Endodermal cell (in vitro differentiated cells): Measurements from ENCODE around the gene DSCAML1. TPM values are rescaled to one million over a fixed set of nuclear protein-coding genes. Genes with fewer than 3 reads are reported as not detected.

Source experiments
- DNase-seq: peaks from one replicate; pipeline ENCODE4 v3.0.0-alpha.2; 2017
- H3K27ac ChIP-seq: 2 replicates; pipeline ENCODE4 v1.5.1; 2013; ENCODE audit warnings: mild to moderate bottlenecking, low read depth, low read length, moderate library complexity
- H3K27me3 ChIP-seq: 2 replicates; pipeline ENCODE4 v1.6.1; 2013; ENCODE audit warnings: mild to moderate bottlenecking, low read length, moderate library complexity; ENCODE audit not compliant: insufficient read depth, control insufficient read depth, poor library complexity, severe bottlenecking
- H3K36me3 ChIP-seq: 2 replicates; pipeline ENCODE4 v1.7.0; 2013; ENCODE audit warnings: mild to moderate bottlenecking, low read length, moderate library complexity; ENCODE audit not compliant: control insufficient read depth, insufficient read depth
- H3K4me1 ChIP-seq: one replicate; pipeline ENCODE4 v1.7.0; 2013; ENCODE audit warnings: low read length; ENCODE audit not compliant: control insufficient read depth, insufficient read depth
- H3K4me3 ChIP-seq: 2 replicates; pipeline ENCODE4 v1.5.1; 2013; ENCODE audit warnings: mild to moderate bottlenecking, low read length, moderate library complexity
- H3K9ac ChIP-seq: 2 replicates; pipeline ENCODE4 v1.6.1; 2013; ENCODE audit warnings: mild to moderate bottlenecking, low read length, moderate library complexity; ENCODE audit not compliant: poor library complexity, severe bottlenecking; ENCODE audit errors: extremely low read depth
- H3K9me3 ChIP-seq: 2 replicates; pipeline ENCODE4 v1.6.1; 2013; ENCODE audit warnings: mild to moderate bottlenecking, low read length, moderate library complexity; ENCODE audit not compliant: control insufficient read depth
- H3K27ac Mint-ChIP-seq: 2 replicates; pipeline ENCODE4 v1.8.0; 2020; ENCODE audit warnings: mixed read lengths
- H3K27me3 Mint-ChIP-seq: 2 replicates; pipeline ENCODE4 v1.8.0; 2021; ENCODE audit warnings: mild to moderate bottlenecking, mixed read lengths; ENCODE audit not compliant: insufficient read depth
- H3K36me3 Mint-ChIP-seq: 2 replicates; pipeline ENCODE4 v1.8.0; 2020; ENCODE audit warnings: low read depth, mixed read lengths
- H3K4me1 Mint-ChIP-seq: 2 replicates; pipeline ENCODE4 v1.8.0; 2020; ENCODE audit warnings: mixed read lengths
- H3K4me3 Mint-ChIP-seq: 2 replicates; pipeline ENCODE4 v1.8.0; 2020; ENCODE audit warnings: mild to moderate bottlenecking, moderate library complexity, mixed read lengths
- H3K9me3 Mint-ChIP-seq: 2 replicates; pipeline ENCODE4 v1.8.0; 2020; ENCODE audit warnings: mild to moderate bottlenecking, mixed read lengths
- WGBS, 2 experiments: methylation state at CpG; one replicate each; pipeline versions ENCODE4 v1.1.5 to v1.1.7; 2013; ENCODE audit warnings: missing lambda C conversion rate in 2 of 2, mixed read lengths in 1 of 2; ENCODE audit not compliant: insufficient coverage in 1 of 2, insufficient read length in 1 of 2; 5-methylcytosine and 5-hydroxymethylcytosine counted together
- total RNA-seq, 2 donors: library from RNA; stranded (reverse); fragmentation: NEBNext Ultra II Directional in 1 of 2; extraction: Animal tissue kit (Norgen Biotek cat#: 25700) in 1 of 2; gene quantifications; 2 replicates in 1 of 2; 3 replicates in 1 of 2; pipeline ENCODE4 v1.2.1, GENCODE V29; 2021
- TF ChIP-seq, protein P1 (sequence below): fragments of 200-600 bp; sonication (generic); conservative IDR thresholded peaks from 2 replicates; pipeline ENCODE4 v1.5.0; 2021; ENCODE audit warnings: antibody characterized with exemption, mild to moderate bottlenecking

Gene DSCAML1
- total RNA-seq, 2 donors from 2014 or later: 5.6 to 10.9 TPM

DNA sequence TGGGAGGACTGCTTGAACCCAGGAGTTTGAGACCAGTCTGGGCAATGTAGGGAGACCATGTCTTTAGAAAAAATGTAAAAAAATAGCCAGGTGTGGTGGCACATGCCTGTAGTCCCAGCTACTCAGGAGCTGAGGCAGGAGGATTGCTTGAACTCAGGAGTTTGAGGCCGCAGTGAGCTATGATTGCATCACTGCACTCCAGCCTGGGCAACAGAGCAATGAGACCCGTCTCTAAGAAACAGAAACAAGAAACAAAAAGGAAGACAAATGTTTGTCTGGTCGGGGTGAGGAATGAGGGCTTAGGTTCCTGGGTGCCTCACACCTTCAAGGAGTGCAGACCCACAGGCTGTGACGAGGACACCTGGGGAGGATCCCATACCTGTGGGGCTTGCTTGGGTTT, 277.4 kb downstream of the DSCAML1 start:
- Mint-ChIP-seq H3K27me3 (peaks cover 9% of the 10 kb centered on the region), H3K4me3 (no peak overlapping the region), H3K27ac (peak overlapping the region; percentile 26), H3K9me3 (no peaks in the 10 kb centered on the region), H3K4me1 (peaks cover 33% of the 10 kb centered on the region), H3K36me3 (peaks cover 6% of the 10 kb centered on the region)
- no peaks in the 10 kb centered on the region for H3K36me3 ChIP-seq
- H3K9ac ChIP-seq: no peak overlapping the region
- H3K27ac ChIP-seq: no peak overlapping the region
- WGBS, 2 experiments: 91 to 100% methylated on average over 4 of the region's 4 CpGs
- no peaks in the 10 kb centered on the region for H3K9me3 ChIP-seq
- TF ChIP-seq, protein P1, sequence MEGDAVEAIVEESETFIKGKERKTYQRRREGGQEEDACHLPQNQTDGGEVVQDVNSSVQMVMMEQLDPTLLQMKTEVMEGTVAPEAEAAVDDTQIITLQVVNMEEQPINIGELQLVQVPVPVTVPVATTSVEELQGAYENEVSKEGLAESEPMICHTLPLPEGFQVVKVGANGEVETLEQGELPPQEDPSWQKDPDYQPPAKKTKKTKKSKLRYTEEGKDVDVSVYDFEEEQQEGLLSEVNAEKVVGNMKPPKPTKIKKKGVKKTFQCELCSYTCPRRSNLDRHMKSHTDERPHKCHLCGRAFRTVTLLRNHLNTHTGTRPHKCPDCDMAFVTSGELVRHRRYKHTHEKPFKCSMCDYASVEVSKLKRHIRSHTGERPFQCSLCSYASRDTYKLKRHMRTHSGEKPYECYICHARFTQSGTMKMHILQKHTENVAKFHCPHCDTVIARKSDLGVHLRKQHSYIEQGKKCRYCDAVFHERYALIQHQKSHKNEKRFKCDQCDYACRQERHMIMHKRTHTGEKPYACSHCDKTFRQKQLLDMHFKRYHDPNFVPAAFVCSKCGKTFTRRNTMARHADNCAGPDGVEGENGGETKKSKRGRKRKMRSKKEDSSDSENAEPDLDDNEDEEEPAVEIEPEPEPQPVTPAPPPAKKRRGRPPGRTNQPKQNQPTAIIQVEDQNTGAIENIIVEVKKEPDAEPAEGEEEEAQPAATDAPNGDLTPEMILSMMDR: no peak
- DNase-seq: no peak
- H3K4me1 ChIP-seq: no peaks in the 10 kb centered on the region
- no peak overlapping the region for H3K4me3 ChIP-seq
- peaks cover 14% of the 10 kb centered on the region for H3K27me3 ChIP-seq

DNA sequence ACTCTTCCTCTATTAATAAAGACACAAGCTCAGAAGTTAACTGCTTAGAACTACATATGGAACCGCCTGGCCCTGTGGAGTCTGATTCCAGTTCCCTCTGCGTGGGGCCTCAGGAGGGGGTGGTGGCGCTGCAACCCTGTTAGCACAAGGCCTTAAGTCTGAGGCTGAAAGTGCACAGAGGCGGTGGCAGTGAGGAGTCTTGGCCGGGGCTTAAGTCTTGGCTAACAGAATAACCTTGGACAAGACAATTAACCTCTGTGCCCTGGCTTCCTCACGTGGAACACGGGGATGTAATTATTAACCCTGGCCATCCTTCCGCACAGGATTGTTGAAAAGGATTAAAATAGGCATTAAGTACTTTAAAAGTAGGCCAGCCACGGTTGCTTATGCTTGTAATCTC, 277.8 kb downstream of the DSCAML1 start:
- no peaks in the 10 kb centered on the region for H3K36me3 ChIP-seq
- Mint-ChIP-seq H3K27ac (no peak overlapping the region), H3K9me3 (no peaks in the 10 kb centered on the region), H3K36me3 (peaks cover 6% of the 10 kb centered on the region), H3K4me1 (peaks cover 33% of the 10 kb centered on the region), H3K27me3 (peaks cover 9% of the 10 kb centered on the region), H3K4me3 (no peak overlapping the region)
- no peak overlapping the region for H3K4me3 ChIP-seq
- WGBS, 2 experiments: 79 to 83% methylated on average over 9 of the region's 9 CpGs
- DNase-seq: no peak
- no peaks in the 10 kb centered on the region for H3K9me3 ChIP-seq
- no peak overlapping the region for H3K9ac ChIP-seq
- H3K4me1 ChIP-seq: no peaks in the 10 kb centered on the region
- H3K27me3 ChIP-seq: peaks cover 14% of the 10 kb centered on the region
- H3K27ac ChIP-seq: no peak overlapping the region
- TF ChIP-seq, protein P1: no peak

DNA sequence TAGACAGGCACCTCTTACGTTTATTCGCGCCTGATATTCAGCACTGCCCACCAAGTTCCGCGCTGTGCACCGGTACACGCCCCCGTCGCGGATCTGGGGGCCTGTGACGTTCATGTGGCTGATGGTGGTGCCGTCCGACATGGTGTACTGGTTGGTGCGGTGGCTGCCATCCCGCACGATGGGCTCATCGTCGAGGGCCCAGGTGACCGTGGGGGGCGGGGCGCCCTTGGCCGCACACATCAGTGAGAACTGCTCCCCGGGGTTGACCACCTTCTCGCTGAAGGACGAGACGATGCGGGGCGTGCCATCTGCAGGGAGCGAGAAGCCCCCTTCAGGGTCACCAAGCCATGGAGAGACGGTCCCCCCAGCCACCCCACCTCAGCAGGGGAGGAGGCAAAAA, 278.6 kb downstream of the DSCAML1 start:
- DNase-seq: no peak
- H3K27me3 Mint-ChIP-seq: peaks cover 11% of the 10 kb centered on the region
- Histone ChIP-seq H3K4me1 (no peaks in the 10 kb centered on the region), H3K36me3 (no peaks in the 10 kb centered on the region), H3K27ac (no peak overlapping the region), H3K4me3 (no peak overlapping the region), H3K9ac (no peak overlapping the region), H3K27me3 (peaks cover 8% of the 10 kb centered on the region), H3K9me3 (no peaks in the 10 kb centered on the region)
- no peak overlapping the region for H3K4me3 Mint-ChIP-seq
- peaks cover 6% of the 10 kb centered on the region for H3K36me3 Mint-ChIP-seq
- no peak overlapping the region for H3K27ac Mint-ChIP-seq
- 96% methylated on average over 22 to 30 of the region's 30 CpGs for WGBS, 2 experiments
- TF ChIP-seq, protein P1: no peak
- H3K4me1 Mint-ChIP-seq: peaks cover 33% of the 10 kb centered on the region
- H3K9me3 Mint-ChIP-seq: no peaks in the 10 kb centered on the region
